MCF 10A (cell line): ENCODE results near the gene GPC3. TPM values are rescaled to one million over a fixed set of nuclear protein-coding genes. Genes with fewer than 3 reads are reported as not detected.

Experiments
- BruUV-seq: library from RNA; stranded (reverse); fragments of 400-500 nt; replicated peaks from 2 replicates; lab custom pipeline; 2021; lab: Mats Ljungman, UMichigan
- CTCF ChIA-PET: fragments of 300-600 bp; sonication (Branson Sonifier 250); formaldehyde crosslinking; extraction: SDS; loops from one replicate; lab custom pipeline; 2021; ENCODE audit warnings: antibody characterized with exemption, inconsistent platforms; lab: Yijun Ruan, JAX
- POLR2A ChIA-PET: fragments of 300-600, 350-650 bp; sonication (Branson Sonifier 250); formaldehyde crosslinking; extraction: SDS; loops from one replicate; lab custom pipeline; 2020; ENCODE audit warnings: antibody characterized with exemption, inconsistent platforms; lab: Yijun Ruan, JAX
- DNase-seq: peaks from one replicate; pipeline ENCODE4 v3.0.0-alpha.2; 2018; ENCODE audit not compliant: unreplicated experiment
- H3K27ac Mint-ChIP-seq: one replicate; pipeline ENCODE4 v1.8.0; 2022; ENCODE audit warnings: mild to moderate bottlenecking, low read depth, mixed read lengths; ENCODE audit not compliant: unreplicated experiment
- H3K27me3 Mint-ChIP-seq: one replicate; pipeline ENCODE4 v1.8.0; 2022; ENCODE audit warnings: mixed read lengths; ENCODE audit not compliant: insufficient read depth, unreplicated experiment
- H3K36me3 Mint-ChIP-seq: one replicate; pipeline ENCODE4 v1.8.0; 2022; ENCODE audit warnings: mild to moderate bottlenecking, moderate library complexity, mixed read lengths; ENCODE audit not compliant: insufficient read depth, unreplicated experiment
- H3K4me1 Mint-ChIP-seq: one replicate; pipeline ENCODE4 v1.8.0; 2022; ENCODE audit warnings: mixed read lengths; ENCODE audit not compliant: insufficient read depth, unreplicated experiment
- H3K4me3 Mint-ChIP-seq: one replicate; pipeline ENCODE4 v1.8.0; 2022; ENCODE audit warnings: mild to moderate bottlenecking, moderate library complexity, mixed read lengths; ENCODE audit not compliant: unreplicated experiment
- H3K9me3 Mint-ChIP-seq: one replicate; pipeline ENCODE4 v1.8.0; 2022; ENCODE audit warnings: mixed read lengths; ENCODE audit not compliant: unreplicated experiment
- intact Hi-C: fragments of 100-400 bp; cut with micrococcal nuclease; formaldehyde crosslinking; loops from 2 replicates; pipeline ENCODE4 v1.14.1; 2022
- total RNA-seq: library from RNA; stranded (reverse); gene quantifications from 2 replicates; pipeline ENCODE4 v1.2.3, GENCODE V29; 2022
- TF ChIP-seq, protein P1 (sequence below): fragments of 200-600 bp; IDR thresholded peaks from one replicate; pipeline ENCODE4 v1.8.0; 2022; ENCODE audit warnings: antibody characterized with exemption, mild to moderate bottlenecking; ENCODE audit not compliant: unreplicated experiment

GPC3 gene
- total RNA-seq, 1 experiment from 2014 or later: 0.37 TPM

DNA sequence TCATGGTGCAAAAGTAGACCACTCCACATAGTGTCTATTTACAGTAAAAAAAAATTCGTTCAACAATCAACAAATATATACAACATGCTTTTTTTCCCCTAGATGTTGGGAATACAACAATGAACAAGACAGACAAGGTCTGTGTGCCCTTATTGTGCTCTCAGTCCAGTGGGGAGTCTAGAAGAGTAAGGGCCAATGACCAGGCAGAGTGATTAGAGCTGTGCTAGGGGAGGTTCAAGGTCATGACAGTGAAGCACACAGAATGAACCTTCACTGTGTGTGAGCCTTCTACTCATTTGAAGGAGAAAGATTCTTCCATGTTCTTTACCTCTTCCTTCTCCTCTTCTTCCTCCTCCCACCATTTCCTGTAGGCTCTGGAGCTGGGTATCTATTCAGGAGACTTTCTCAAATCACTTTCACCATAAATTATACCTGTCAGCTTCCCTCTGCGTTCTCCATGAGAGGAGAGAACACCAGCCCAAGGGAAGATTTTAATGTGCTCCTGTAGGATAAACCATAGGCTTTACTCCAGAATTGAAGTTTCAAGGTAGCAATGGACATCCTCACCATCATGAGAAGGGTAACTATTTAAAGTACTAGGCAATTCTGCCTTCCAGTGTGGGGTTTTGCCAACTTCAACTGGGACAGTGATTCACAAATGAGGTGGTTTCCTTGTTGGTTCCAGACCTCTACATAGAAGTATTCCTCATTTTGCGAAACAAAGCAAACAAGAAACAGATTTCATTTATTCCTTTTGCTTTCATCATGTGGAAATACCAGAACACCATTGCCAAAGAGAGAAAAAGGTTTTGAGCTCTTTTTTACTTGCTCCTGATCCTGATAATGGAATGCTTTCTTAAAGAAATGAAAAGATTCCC, 323.2 kb downstream of the GPC3 start:
- Mint-ChIP-seq H3K9me3 (no peaks in the 10 kb centered on the region), H3K27me3 (peaks cover 46% of the 10 kb centered on the region), H3K4me3 (no peak overlapping the region), H3K27ac (no peak overlapping the region), H3K36me3 (no peaks in the 10 kb centered on the region), H3K4me1 (peaks cover 5% of the 10 kb centered on the region)
- TF ChIP-seq, protein P1, sequence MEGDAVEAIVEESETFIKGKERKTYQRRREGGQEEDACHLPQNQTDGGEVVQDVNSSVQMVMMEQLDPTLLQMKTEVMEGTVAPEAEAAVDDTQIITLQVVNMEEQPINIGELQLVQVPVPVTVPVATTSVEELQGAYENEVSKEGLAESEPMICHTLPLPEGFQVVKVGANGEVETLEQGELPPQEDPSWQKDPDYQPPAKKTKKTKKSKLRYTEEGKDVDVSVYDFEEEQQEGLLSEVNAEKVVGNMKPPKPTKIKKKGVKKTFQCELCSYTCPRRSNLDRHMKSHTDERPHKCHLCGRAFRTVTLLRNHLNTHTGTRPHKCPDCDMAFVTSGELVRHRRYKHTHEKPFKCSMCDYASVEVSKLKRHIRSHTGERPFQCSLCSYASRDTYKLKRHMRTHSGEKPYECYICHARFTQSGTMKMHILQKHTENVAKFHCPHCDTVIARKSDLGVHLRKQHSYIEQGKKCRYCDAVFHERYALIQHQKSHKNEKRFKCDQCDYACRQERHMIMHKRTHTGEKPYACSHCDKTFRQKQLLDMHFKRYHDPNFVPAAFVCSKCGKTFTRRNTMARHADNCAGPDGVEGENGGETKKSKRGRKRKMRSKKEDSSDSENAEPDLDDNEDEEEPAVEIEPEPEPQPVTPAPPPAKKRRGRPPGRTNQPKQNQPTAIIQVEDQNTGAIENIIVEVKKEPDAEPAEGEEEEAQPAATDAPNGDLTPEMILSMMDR: no peak
- CTCF ChIA-PET: interaction anchor here (0.6 to 1.4 kb wide), 4 partner anchors 8 to 33 kb away, joined by 3 to 5 read pairs (median 4); no protein-coding TSS in a partner anchor
- POLR2A ChIA-PET: interaction anchor here (0.7 to 0.8 kb wide), 2 partner anchors 332 to 1390 kb away, joined by 3 to 4 read pairs; partner anchors contain the start of gene RTL8A
- DNase-seq: peak; percentile 22
- intact Hi-C loops: loop anchor here (10.0 kb wide), 1 partner anchor 247 kb away; the partner anchor contains the start of gene GPC4
- no TSS peak for BruUV-seq

DNA sequence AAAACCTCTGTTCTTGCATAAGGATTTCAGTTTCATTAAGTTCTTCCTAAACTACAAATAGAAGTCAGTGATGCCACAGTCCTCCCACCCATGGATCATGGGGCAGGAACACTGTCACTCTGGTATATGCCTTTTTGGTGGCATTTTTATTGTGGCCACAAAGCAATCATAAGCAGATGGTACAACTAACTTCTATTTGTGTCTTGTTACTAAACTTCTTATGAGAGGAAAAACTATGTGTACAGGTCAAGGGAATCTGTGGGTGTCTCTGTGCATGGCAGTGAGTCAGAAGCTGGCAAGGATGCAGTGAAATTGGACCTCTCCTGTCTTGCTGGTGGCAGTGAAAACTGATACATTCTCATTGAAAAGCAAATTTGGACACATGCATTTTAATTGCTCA, 325.1 kb downstream of the GPC3 start:
- no peak overlapping the region for H3K27ac Mint-ChIP-seq
- no peaks in the 10 kb centered on the region for H3K36me3 Mint-ChIP-seq
- DNase-seq: peak; percentile 70
- ChIA-PET POLR2A (no interaction called here), CTCF (interaction anchor here (0.6 to 0.7 kb wide), 2 partner anchors 106 to 337 kb away, joined by 3 read pairs; no protein-coding TSS in a partner anchor)
- TF ChIP-seq, protein P1: no peak
- BruUV-seq: no TSS peak
- no peak overlapping the region for H3K4me3 Mint-ChIP-seq
- intact Hi-C loops: loop anchor here (10.0 kb wide), 1 partner anchor 245 kb away; the partner anchor contains the start of gene GPC4
- H3K4me1 Mint-ChIP-seq: peaks cover 5% of the 10 kb centered on the region
- H3K27me3 Mint-ChIP-seq: peaks cover 42% of the 10 kb centered on the region
- H3K9me3 Mint-ChIP-seq: no peaks in the 10 kb centered on the region

DNA sequence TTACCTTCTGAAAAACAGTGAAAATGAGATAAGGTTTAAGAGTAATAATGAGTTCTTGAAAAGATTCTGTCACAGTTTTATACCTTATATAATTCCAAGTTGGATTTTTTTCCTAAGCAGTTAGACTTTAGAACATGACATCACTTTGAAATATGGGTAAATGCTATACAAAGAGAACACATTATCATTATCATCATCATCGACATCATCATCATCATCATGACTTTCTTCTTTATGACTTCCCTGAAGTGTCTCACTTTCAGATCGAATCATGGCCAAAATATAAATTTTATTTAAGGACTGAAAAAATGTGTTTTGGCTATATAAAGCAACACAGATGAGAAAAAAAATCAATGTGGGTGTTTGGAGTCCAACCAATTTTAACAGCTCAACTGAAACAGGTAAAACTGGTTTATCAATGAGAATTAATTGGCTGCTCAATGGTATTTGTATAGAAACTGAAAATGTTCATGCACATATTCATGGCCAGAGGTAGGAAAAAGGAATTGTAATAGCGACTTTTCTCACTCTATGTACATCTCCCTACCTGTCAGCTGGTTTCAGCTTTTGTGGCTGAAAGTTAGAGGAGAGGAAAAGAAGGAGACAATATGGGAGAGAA, 327.0 kb downstream of the GPC3 start:
- no TSS peak for BruUV-seq
- DNase-seq: no peak
- Mint-ChIP-seq H3K9me3 (no peaks in the 10 kb centered on the region), H3K27me3 (peaks cover 41% of the 10 kb centered on the region), H3K4me3 (no peak overlapping the region), H3K27ac (no peak overlapping the region), H3K4me1 (peaks cover 5% of the 10 kb centered on the region), H3K36me3 (no peaks in the 10 kb centered on the region)
- ChIA-PET CTCF (interaction anchor here (0.6 to 1.0 kb wide), 2 partner anchors 10 to 918 kb away, joined by 3 to 4 read pairs; no protein-coding TSS in a partner anchor), POLR2A (no interaction called here)
- intact Hi-C loops: no loop called here
- TF ChIP-seq, protein P1: no peak
